IPS-18c (cell line): Measurements from ENCODE around the gene SLC35B2.

Experiments used
- H3K4me3 ChIP-seq: 2 replicates; pipeline ENCODE4 v1.7.0; 2013; ENCODE audit warnings: low read depth, mild to moderate bottlenecking, low read length, moderate library complexity; ENCODE audit not compliant: insufficient read depth
- H3K9me3 ChIP-seq: one replicate; pipeline ENCODE4 v1.6.1; 2013; ENCODE audit warnings: mild to moderate bottlenecking, low read length, moderate library complexity; ENCODE audit not compliant: control insufficient read depth, insufficient read depth

The SLC35B2 gene

GRCh38 chr6:44248579-44248978, 8.7 kb downstream of the SLC35B2 start:
- no peaks in the 10 kb centered on the region for H3K9me3 ChIP-seq

GRCh38 chr6:44247338-44248302, 9.7 kb downstream of the SLC35B2 start:
- peaks cover 2% of the 10 kb centered on the region for H3K9me3 ChIP-seq
- peak overlapping the region; percentile 99 for H3K4me3 ChIP-seq

More at GRCh38 chr6:44248579-44248978, 8.7 kb downstream of the SLC35B2 start:
- H3K4me3 ChIP-seq: peak overlapping the region; percentile 99

DNA sequence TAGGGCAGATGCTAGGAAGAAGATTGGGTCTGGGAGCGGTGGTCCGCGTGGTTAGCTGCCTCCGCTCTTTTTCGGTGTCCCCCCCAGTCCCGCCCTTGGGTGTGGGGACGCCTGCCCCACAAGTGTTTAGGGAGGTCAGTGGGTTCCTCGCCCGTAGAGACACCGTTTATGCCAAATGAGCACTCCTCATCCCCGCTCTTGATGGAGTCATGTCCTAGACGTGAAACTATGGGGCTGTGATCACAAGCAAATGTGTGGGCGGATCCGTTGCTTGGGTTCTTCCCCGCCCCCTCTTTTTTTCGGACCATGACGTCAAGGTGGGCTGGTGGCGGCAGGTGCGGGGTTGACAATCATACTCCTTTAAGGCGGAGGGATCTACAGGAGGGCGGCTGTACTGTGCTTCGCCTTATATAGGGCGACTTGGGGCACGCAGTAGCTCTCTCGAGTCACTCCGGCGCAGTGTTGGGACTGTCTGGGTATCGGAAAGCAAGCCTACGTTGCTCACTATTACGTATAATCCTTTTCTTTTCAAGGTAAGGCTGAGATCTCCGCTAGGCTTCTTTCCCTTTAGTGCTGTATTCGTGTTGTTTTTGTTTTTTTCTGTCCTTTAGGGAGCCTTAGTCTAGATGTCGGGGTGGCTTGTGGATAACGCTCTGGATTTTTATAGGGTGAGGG, 10.5 kb downstream of the SLC35B2 start, which contains the start of gene HSP90AB1:
Gene HSP90AB1, plus strand, starts transcription at position 439 of the 675 bp plus-strand sequence. CDS start 1,529 bp downstream, outside the sequence.
- H3K9me3 ChIP-seq: peaks cover 2% of the 10 kb centered on the region
- peak within 1 kb of the TSS; percentile 99 for H3K4me3 ChIP-seq

GRCh38 chr6:44245912-44246662, 11.2 kb downstream of the SLC35B2 start:
- peaks cover 2% of the 10 kb centered on the region for H3K9me3 ChIP-seq
- peak overlapping the region; percentile 99 for H3K4me3 ChIP-seq

- Histone ChIP-seq H3K9me3 (peaks cover 2% of the 10 kb centered on the region), H3K4me3 (peak overlapping the region; percentile 99)
Measured at GRCh38 chr6:44245391-44245911, 11.9 kb downstream of the SLC35B2 start.

DNA sequence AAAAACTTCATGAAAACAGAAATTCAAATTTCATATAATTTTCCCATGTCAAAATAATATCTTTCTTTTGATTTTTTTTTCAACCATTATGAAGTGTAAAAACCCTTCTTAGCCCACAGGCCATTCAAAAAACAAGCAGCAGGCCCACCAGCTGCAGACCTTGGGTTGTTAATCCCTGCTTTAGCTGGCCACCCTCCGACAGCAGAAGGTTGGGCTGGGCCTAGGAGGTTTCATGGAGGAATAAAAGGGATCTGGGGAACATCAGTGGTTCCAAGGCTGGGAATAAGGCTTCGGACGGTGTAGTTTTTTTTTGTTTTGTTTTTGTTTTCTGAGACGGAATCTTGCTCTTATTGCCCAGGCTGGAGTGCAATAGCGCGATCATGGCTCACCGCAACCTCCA, 14.0 kb downstream of the SLC35B2 start:
- Histone ChIP-seq H3K9me3 (peaks cover 2% of the 10 kb centered on the region), H3K4me3 (no peak overlapping the region)

- H3K9me3 ChIP-seq: peaks cover 2% of the 10 kb centered on the region
- H3K4me3 ChIP-seq: no peak overlapping the region
Measured at GRCh38 chr6:44238687-44239350, 18.5 kb downstream of the SLC35B2 start.

DNA sequence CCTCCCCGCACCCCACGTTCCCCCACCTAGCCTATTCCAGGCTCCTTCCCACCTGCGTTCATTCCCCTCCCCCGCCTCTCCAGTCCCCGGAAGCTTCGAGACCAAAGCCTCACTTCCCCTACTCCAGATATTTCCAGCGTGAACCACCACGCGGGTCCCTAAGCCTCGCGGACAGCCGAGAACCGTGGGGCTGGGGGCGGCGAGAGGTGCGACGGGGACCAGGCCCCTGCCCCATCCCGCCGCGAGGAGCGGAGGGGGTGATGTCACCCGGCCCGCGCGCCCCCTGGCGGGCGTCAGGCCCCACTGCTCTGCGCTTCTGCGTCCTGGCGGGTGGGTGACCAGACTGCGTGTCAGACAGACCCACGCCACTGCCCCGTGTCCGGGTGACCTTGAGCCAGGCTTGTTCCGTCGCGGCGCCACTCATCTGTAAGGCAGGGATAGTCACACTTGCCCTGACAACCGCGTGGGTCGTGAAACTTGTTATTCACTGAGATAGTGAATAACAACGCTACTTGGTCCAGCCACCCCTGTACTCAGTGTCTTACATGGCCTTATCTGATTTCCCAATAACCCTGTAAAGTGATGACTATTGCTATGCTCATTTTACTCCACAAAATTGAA, 19.4 kb downstream of the SLC35B2 start:
- peak overlapping the region; percentile 77 for H3K4me3 ChIP-seq
- H3K9me3 ChIP-seq: no peaks in the 10 kb centered on the region

DNA sequence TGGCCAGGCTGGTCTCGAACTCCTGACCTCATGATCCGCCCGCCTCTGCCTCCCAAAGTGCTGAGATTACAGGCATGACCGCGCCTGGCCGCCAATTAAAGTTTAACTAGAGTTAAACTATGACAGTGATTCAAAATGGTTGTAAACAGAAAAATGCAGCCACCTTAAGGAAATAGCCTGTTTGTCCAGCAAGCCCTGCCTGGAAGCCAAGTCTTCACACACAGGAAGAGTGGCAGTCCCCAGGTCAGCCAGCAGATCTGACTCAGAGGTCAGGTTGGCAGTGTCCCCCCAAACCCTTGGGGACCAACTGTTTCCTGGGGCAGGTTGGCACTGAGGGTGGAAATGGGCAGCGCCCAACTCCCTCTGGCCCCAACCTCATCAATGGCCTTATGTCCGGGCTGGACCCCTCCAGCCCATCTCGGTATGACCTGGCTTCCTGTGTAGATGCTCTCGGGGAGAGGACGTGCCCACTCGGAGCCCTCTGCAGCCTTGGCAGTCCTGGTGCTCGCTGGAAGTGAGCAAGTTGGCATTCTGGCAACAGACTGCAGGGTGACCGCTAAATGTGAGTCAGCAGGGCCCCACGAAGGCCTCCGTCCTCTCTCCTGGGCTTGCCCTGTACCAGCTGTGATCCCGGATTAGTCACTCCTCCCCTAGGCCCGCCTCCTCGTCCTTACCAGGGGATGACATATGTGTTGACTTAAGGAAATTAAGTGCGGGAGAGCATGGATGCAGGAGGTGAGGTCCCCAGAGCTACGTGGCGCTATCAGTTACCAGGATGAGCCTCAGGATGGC, 20.1 kb downstream of the SLC35B2 start:
- H3K9me3 ChIP-seq: no peaks in the 10 kb centered on the region

DNA sequence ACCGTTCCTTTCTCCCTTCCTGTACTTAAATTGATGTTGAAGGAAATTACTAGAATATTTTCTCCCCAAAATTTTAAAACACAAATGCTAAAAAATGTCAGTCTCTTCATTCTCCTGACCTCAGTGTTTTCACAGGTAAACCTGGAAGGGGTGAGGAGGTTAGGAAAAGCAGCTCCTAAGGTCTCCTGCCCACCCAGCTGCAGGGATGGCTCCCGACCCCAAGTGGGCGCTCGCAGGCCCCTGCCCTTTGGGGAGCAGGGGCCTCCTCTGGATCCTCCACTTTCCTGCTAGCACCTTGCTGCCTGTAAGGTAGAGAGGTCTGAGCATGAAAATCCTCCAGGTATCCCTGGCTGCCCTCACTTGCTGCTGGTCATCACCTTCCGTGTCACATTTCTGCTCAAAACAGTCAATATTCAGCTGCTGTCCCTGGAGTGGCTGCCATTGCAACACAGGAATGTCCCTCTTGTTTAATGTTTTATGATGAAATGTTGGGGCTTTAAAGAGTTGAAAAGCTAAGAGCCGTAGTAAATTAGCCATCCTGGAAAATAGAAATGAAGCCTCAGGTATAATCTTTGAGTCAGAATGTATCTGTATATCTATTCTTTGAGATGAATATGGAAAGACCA, 21.3 kb downstream of the SLC35B2 start:
- H3K4me3 ChIP-seq: no peak overlapping the region

More for the DNA sequence above, 20.1 kb downstream of the SLC35B2 start:
- peak overlapping the region; percentile 77 for H3K4me3 ChIP-seq

DNA sequence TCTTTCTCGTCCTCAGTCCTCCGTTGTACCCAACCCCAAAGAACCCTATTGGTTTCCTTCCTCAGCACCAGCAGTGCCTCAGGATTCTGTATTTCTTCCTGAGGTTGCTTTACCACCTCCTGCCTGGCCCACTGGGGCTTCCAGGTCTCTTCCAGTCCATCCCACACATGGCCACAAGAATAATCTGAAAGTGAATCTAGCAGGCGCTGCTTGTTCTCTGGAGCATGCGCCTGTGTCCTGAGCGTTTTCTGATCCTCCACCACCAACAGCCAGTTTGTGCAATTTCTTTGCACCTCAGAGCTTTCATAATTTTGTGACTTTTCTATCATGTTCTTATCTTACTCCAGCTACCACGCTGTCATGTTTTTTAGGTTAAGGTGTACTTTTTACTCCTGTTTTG, 22.1 kb downstream of the SLC35B2 start:
- no peak overlapping the region for H3K4me3 ChIP-seq

More for the DNA sequence above, 21.3 kb downstream of the SLC35B2 start:
- no peaks in the 10 kb centered on the region for H3K9me3 ChIP-seq

DNA sequence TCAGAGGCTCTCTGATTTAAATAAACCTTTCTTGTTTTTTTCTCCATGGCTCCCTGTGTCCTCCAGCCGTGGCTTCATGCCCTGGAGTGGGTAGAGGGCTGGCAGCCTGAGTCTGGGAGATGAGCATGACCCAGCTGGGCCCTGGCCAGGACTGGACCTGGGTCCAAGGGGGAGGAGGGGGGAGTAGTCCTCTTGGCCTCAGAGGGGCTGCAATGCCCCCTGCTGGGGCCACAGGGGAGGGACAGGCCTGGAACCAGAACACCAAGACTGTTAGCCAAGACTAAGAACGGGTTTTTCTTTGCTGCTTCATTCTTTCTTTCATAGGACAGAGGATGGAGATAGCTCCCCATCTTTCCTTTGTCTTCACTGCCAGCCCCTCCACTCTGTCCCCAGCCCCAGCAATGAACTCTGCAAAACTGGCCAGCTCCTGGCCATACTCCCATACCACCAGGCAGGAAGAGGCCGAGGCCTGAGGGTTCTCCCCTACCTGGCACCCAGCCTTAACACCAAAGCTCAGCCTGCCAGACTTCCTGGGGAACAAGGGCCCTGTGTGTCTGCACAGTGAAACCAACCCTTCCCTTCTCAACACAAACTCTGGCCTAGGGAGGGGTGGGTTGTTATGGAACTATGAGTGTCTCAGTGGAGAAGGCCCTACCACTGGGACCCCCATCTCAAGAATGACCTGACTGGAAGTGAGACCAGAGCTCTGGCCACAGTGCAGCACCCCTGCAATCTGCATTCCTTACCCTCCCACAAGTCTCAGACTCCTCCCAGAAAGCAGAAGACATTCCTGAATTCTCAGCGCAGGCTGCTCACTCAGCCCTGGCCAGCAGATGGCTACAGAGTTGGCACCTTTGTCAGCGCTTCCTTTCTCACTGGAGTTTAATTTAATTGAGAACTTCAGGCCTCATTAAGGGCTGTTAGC, 23.0 kb downstream of the SLC35B2 start:
- Histone ChIP-seq H3K9me3 (no peaks in the 10 kb centered on the region), H3K4me3 (no peak overlapping the region)

More for the DNA sequence above, 22.1 kb downstream of the SLC35B2 start:
- no peaks in the 10 kb centered on the region for H3K9me3 ChIP-seq

DNA sequence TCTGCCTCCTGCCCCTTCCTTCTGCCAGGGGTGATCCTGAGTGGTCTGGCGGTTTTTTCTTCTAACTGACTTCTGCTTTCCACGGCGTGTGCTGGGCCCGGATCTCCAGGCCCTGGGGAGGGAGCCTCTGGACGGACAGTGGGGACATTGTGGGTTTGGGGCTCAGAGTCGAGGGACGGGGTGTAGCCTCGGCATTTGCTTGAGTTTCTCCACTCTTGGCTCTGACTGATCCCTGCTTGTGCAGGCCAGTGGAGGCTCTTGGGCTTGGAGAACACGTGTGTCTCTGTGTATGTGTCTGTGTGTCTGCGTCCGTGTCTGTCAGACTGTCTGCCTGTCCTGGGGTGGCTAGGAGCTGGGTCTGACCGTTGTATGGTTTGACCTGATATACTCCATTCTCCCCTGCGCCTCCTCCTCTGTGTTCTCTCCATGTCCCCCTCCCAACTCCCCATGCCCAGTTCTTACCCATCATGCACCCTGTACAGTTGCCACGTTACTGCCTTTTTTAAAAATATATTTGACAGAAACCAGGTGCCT, 23.7 kb downstream of the SLC35B2 start:
- Histone ChIP-seq H3K4me3 (no peak overlapping the region), H3K9me3 (no peaks in the 10 kb centered on the region)
